IMR-90 (cell line): ENCODE results near the gene NAA10. TPM values are rescaled to one million over a fixed set of nuclear protein-coding genes. Genes with fewer than 3 reads are reported as not detected.

Experiments
- polyA plus RNA-seq, 3 experiments: library from polyadenylated mRNA; depleted of rRNA; stranded (reverse); fragments of >200 nt; gene quantifications; 2 replicates each; pipeline ENCODE4 v1.2.3, GENCODE V29; 2012; ENCODE audit warnings: low replicate concordance in 1 of 3
- total RNA-seq: library from RNA; depleted of rRNA; stranded (reverse); fragments of >200 nt; gene quantifications from 2 replicates; pipeline ENCODE4 v1.2.3, GENCODE V29; 2012
- TF ChIP-seq, protein P1 (sequence below): fragments of 150-350 bp; IDR thresholded peaks from 2 replicates; pipeline ENCODE4 v1.6.1; 2016; ENCODE audit warnings: low read depth, mild to moderate bottlenecking, low read length, moderate library complexity, borderline replicate concordance

NAA10 gene
- total and polyA plus RNA-seq, 2 of the 4 experiments (the other 2 are of a cell fraction): 98.6 to 172 TPM

DNA sequence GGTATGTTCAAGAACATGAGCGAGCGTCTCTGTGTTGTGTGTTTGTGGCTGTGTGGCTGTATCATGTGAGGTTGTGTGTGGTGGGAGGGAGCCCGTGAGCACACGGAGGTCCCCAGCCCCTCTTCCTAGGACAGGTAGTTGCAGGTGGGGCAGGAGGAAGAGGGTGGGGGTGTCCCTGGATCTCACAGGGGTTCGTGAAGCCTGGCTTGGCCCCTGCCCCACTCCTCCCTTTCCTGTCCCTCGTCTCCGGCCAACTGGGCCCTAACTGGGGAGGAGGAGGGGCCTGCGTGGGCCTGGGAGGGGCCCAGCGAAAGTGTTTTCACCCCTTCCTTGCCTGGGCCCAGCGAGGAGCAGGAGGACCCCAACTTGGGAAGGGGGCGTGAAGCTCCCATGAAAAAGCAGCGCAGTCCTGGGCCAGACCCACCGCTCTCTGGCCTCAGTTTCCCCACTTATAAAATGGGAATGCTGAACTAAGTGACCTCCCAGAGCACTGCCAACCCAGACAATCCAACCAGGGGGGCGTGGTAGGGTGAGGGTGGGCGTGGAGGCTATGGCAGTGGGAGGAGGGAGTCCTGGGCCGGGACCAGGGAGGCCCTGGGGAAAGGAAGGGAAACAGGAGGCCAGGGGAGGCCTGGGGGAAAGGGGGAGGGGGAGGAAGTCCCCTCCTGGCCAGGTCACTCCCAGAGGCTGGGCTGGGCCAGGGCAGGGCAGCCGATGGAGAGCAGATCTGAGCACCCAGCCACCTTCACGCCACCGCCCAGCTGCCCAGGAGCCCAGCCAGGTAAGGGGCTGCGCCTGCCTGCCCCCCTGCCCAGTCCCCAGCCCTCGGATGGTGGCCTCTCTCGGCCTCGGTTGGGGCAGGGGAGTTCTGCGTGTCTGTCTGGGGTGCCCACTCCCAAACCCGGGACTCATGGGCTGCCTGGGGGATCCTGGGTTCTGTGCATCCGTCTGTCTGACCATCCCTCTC is 30.6 kb downstream of the NAA10 start, which contains the start of gene AVPR2 (continued):
- TF ChIP-seq, protein P1, sequence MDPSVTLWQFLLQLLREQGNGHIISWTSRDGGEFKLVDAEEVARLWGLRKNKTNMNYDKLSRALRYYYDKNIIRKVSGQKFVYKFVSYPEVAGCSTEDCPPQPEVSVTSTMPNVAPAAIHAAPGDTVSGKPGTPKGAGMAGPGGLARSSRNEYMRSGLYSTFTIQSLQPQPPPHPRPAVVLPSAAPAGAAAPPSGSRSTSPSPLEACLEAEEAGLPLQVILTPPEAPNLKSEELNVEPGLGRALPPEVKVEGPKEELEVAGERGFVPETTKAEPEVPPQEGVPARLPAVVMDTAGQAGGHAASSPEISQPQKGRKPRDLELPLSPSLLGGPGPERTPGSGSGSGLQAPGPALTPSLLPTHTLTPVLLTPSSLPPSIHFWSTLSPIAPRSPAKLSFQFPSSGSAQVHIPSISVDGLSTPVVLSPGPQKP: no peak
